ENCODE measurements around the gene KIRREL3. TPM values are rescaled to one million over a fixed set of nuclear protein-coding genes. Genes with fewer than 3 reads are reported as not detected.

KIRREL3 gene
- total and polyA plus RNA-seq, 2 of the 8 experiments (the other 6 are each of a cell fraction or from before 2014, with no cell fraction given), result 0.29 to 0.32 TPM

GRCh38 chr11:126740846-126741245 is 259.7 kb downstream of the KIRREL3 start:
- Histone ChIP-seq H4K8ac (ENCODE audit: extremely low read depth, insufficient read depth, low read length) (no peak overlapping the region), H3K23me2 (ENCODE audit: low read depth, low read length) (no peaks in the 10 kb centered on the region), H2BK20ac (ENCODE audit: low read length) (no peak overlapping the region), H4K20me1 (replicated peaks in 1 of 2; ENCODE audit: control insufficient read depth in 1 of 2, insufficient read depth in 2 of 2, low read length in 2 of 2) (no peaks in the 10 kb centered on the region), H3K14ac (ENCODE audit: insufficient read length) (no peak overlapping the region), H4K5ac (ENCODE audit: insufficient read length, low read depth, low read length) (no peak overlapping the region), H2AFZ (ENCODE audit: low read length) (no peak overlapping the region), H3K4ac (replicated peaks; ENCODE audit: insufficient read length, low read depth, low read length) (no peak overlapping the region), H3K9ac (replicated peaks in 1 of 4; ENCODE audit: extremely low read depth in 1 of 4, low read depth in 3 of 4, low read length in 3 of 4) (no peak overlapping the region), H2BK120ac (replicated peaks; ENCODE audit: low read depth, low read length) (no peak overlapping the region), H3K4me2 (ENCODE audit: insufficient read depth in 1 of 2, low read depth in 2 of 2, low read length in 2 of 2) (peak overlapping the region in 1 of 2 experiments; percentile 7; a peak in 1 of 4 replicates), H3K18ac (ENCODE audit: extremely low read depth, low read length) (peak overlapping the region; percentile 42; the same call in 1 of the 2 replicates), H3K79me2 (ENCODE audit: control insufficient read depth in 1 of 2, insufficient read depth in 2 of 2, low read length in 2 of 2) (no peaks in the 10 kb centered on the region), H2BK15ac (ENCODE audit: low read length) (no peak overlapping the region), H3K4me3 (ENCODE audit: extremely low read depth in 1 of 4, insufficient read depth in 2 of 4, low read depth in 3 of 4, low read length in 4 of 4) (no peak overlapping the region), H2AK5ac (ENCODE audit: low read depth, low read length) (no peak overlapping the region), H4K91ac (replicated peaks; ENCODE audit: insufficient read length, low read length) (no peak overlapping the region), H2BK12ac (ENCODE audit: low read depth, low read length) (no peak overlapping the region), H3K79me1 (ENCODE audit: low read depth, low read length) (no peaks in the 10 kb centered on the region), H3K4me1 (replicated peaks in 1 of 4; ENCODE audit: control insufficient read depth in 3 of 4, insufficient read depth in 4 of 4, low read length in 3 of 4) (peaks cover 0 to 7% (median 4%) of the 10 kb centered on the region in 4 experiments; a peak in 5 of 7 replicates), H3K27me3 (replicated peaks in 1 of 4; ENCODE audit: control insufficient read depth in 3 of 4, extremely low read depth in 1 of 4, insufficient read depth in 3 of 4, low read length in 3 of 4) (no peaks in the 10 kb centered on the region), H3K56ac (replicated peaks; ENCODE audit: insufficient read length, low read depth, low read length) (no peak overlapping the region), H3K27ac (ENCODE audit: low read depth, low read length) (no peak overlapping the region), H3K23ac (ENCODE audit: insufficient read length) (no peak overlapping the region), H3K36me3 (ENCODE audit: control insufficient read depth in 2 of 4, insufficient read depth in 4 of 4, low read length in 3 of 4) (no peaks in the 10 kb centered on the region), H2BK5ac (ENCODE audit: low read depth, low read length) (no peak overlapping the region; the same call in 1 of the 2 replicates), H3K9me3 (ENCODE audit: insufficient read depth in 2 of 2, low read depth in 1 of 2, low read length in 1 of 2) (no peaks in the 10 kb centered on the region)
- POLR2A ChIA-PET (ENCODE audit: partially characterized antibody), result interaction anchor here (0.6 kb wide), 1 partner anchor 73 kb away, joined by 3 read pairs; no protein-coding TSS in a partner anchor
- CTCF ChIA-PET (ENCODE audit: partially characterized antibody), result interaction anchor here (0.9 to 1.0 kb wide), 2 partner anchors 25 to 227 kb away, joined by 3 to 4 read pairs; no protein-coding TSS in a partner anchor
- no peak for TF ChIP-seq USF2 (IDR thresholded peaks at IDR 0.05; ENCODE audit: low read length)
- TF ChIP-seq SUZ12 (IDR thresholded peaks at IDR 0.05; ENCODE audit: low read length), result no peak
- no peak for DNase-seq (ENCODE audit: low read depth in 1 of 2, low spot score in 2 of 2)
- no peak for FAIRE-seq
- WGBS, 2 experiments (ENCODE audit: extremely low coverage in 1 of 2, insufficient coverage in 1 of 2, insufficient read length in 1 of 2, insufficient replicate concordance in 2 of 2, low coverage in 1 of 2, low lambda C conversion rate in 2 of 2, missing lambda C conversion rate in 1 of 2), result 58% methylated on average over 1 of the region's 1 CpG; no CpG with 5 or more reads in 1 of the 2 experiments

Data from H1 (cell line).